H1 (cell line): ENCODE measurements around the gene CAPZA2. TPM values are rescaled to one million over a fixed set of nuclear protein-coding genes. Genes with fewer than 3 reads are reported as not detected.

Source experiments
- CTCF ChIA-PET: fragments of 300-600 bp; sonication (Branson Sonifier 250); formaldehyde crosslinking; loops from one replicate; lab custom pipeline; 2021; ENCODE audit not compliant: partially characterized antibody; lab: Charles Lee
- POLR2A ChIA-PET: fragments of 300-600 bp; sonication (Branson Sonifier 250); formaldehyde crosslinking; loops from one replicate; lab custom pipeline; 2021; ENCODE audit warnings: inconsistent platforms; ENCODE audit not compliant: partially characterized antibody; lab: Charles Lee
- DNase-seq, 2 experiments: peaks; one replicate each; pipeline versions ENCODE4 v3.0.0 to v3.0.0-alpha.2; 2010 to 2022; ENCODE audit warnings: low spot score in 2 of 2, low read depth in 1 of 2, mixed read lengths in 1 of 2
- FAIRE-seq: peaks from 2 replicates; lab custom pipeline; 2011; peaks lifted over from hg19 to GRCh38; lab: Jason Lieb, UNC
- H2AFZ ChIP-seq: 2 replicates; pipeline ENCODE4 v1.8.1; 2012; ENCODE audit warnings: low read length, inconsistent platforms
- H2AK5ac ChIP-seq: 2 replicates; pipeline ENCODE4 v1.6.1; 2013; ENCODE audit warnings: low read depth, low read length
- H2BK120ac ChIP-seq: replicated peaks from 2 replicates; pipeline ENCODE3; 2013; ENCODE audit warnings: low read depth, low read length, inconsistent platforms
- H2BK12ac ChIP-seq: 2 replicates; pipeline ENCODE4 v1.6.1; 2013; ENCODE audit warnings: low read depth, low read length
- H2BK15ac ChIP-seq: 2 replicates; pipeline ENCODE4 v1.6.1; 2013; ENCODE audit warnings: low read length
- H2BK20ac ChIP-seq: 2 replicates; pipeline ENCODE4 v1.6.1; 2013; ENCODE audit warnings: low read length
- H2BK5ac ChIP-seq: 2 replicates; pipeline ENCODE4 v1.6.1; 2013; ENCODE audit warnings: low read depth, low read length
- H3K14ac ChIP-seq: 2 replicates; pipeline ENCODE4 v1.6.1; 2013; ENCODE audit warnings: inconsistent platforms; ENCODE audit not compliant: insufficient read length
- H3K18ac ChIP-seq: 2 replicates; pipeline ENCODE4 v1.6.1; 2013; ENCODE audit warnings: low read length; ENCODE audit errors: extremely low read depth
- H3K23ac ChIP-seq: 2 replicates; pipeline ENCODE4 v1.6.1; 2013; ENCODE audit warnings: inconsistent platforms; ENCODE audit not compliant: insufficient read length
- H3K23me2 ChIP-seq: 2 replicates; pipeline ENCODE4 v1.6.1; 2013; ENCODE audit warnings: low read depth, low read length
- H3K27ac ChIP-seq: 2 replicates; pipeline ENCODE4 v1.6.1; 2011; ENCODE audit warnings: low read depth, low read length, inconsistent platforms
- H3K27me3 ChIP-seq, 4 experiments: replicated peaks in 1 of 4; 1 replicate in 1 of 4; 2 replicates in 3 of 4; pipeline versions ENCODE4 v1.6.1 to v1.8.1; 2011 to 2013; ENCODE audit warnings: low read length in 3 of 4, mild to moderate bottlenecking in 3 of 4, inconsistent platforms in 2 of 4, mixed read lengths in 2 of 4, moderate library complexity in 1 of 4; ENCODE audit not compliant: control insufficient read depth in 3 of 4, insufficient read depth in 3 of 4; ENCODE audit errors: extremely low read depth in 1 of 4
- H3K36me3 ChIP-seq, 4 experiments: 2 replicates each; pipeline versions ENCODE4 v1.6.1 to v1.8.1; 2011 to 2013; ENCODE audit warnings: mild to moderate bottlenecking in 4 of 4, low read length in 3 of 4, moderate library complexity in 2 of 4, control low read depth in 1 of 4, inconsistent platforms in 1 of 4; ENCODE audit not compliant: insufficient read depth in 4 of 4, control insufficient read depth in 2 of 4
- H3K4ac ChIP-seq: replicated peaks from 2 replicates; pipeline ENCODE3; 2013; ENCODE audit warnings: low read length, low read depth, mixed read lengths, inconsistent platforms; ENCODE audit not compliant: insufficient read length
- H3K4me1 ChIP-seq, 4 experiments: replicated peaks in 1 of 4; 1 replicate in 1 of 4; 2 replicates in 3 of 4; pipeline versions ENCODE4 v1.6.1 to v1.8.1; 2011 to 2013; ENCODE audit warnings: low read length in 3 of 4, inconsistent platforms in 2 of 4, mixed read lengths in 1 of 4; ENCODE audit not compliant: insufficient read depth in 4 of 4, control insufficient read depth in 3 of 4
- H3K4me2 ChIP-seq, 2 experiments: 2 replicates each; pipeline versions ENCODE4 v1.6.1 to v1.8.1; 2011 to 2013; ENCODE audit warnings: low read depth in 2 of 2, low read length in 2 of 2, control low read depth in 1 of 2, inconsistent platforms in 1 of 2, mild to moderate bottlenecking in 1 of 2; ENCODE audit not compliant: insufficient read depth in 1 of 2
- H3K4me3 ChIP-seq, 4 experiments: fragments of 200-600, 300-600 bp in 1 of 4; sonication (generic), shearing (Covaris generic), sonication (Bioruptor Twin) in 1 of 4; 2 replicates each; pipeline versions ENCODE4 v1.5.1 to v1.8.1; 2011 to 2016; ENCODE audit warnings: low read length in 4 of 4, low read depth in 3 of 4, control low read depth in 2 of 4, inconsistent platforms in 2 of 4, mild to moderate bottlenecking in 2 of 4, mixed read lengths in 1 of 4, moderate library complexity in 1 of 4; ENCODE audit not compliant: insufficient read depth in 2 of 4; ENCODE audit errors: extremely low read depth in 1 of 4
- H3K56ac ChIP-seq: replicated peaks from 2 replicates; pipeline ENCODE3; 2013; ENCODE audit warnings: low read depth, mild to moderate bottlenecking, mixed read lengths, low read length, inconsistent platforms; ENCODE audit not compliant: insufficient read length
- H3K79me1 ChIP-seq: 2 replicates; pipeline ENCODE4 v1.6.1; 2013; ENCODE audit warnings: low read depth, low read length, control low read depth
- H3K79me2 ChIP-seq, 2 experiments: 2 replicates each; pipeline versions ENCODE4 v1.6.1 to v1.8.1; 2012 to 2013; ENCODE audit warnings: low read length in 2 of 2, mild to moderate bottlenecking in 2 of 2, inconsistent platforms in 1 of 2; ENCODE audit not compliant: insufficient read depth in 2 of 2, control insufficient read depth in 1 of 2
- H3K9ac ChIP-seq, 4 experiments: replicated peaks in 1 of 4; 1 replicate in 1 of 4; 2 replicates in 3 of 4; pipeline versions ENCODE4 v1.6.1 to v1.8.1; 2011 to 2013; ENCODE audit warnings: low read depth in 3 of 4, low read length in 3 of 4, control low read depth in 2 of 4, mild to moderate bottlenecking in 2 of 4, moderate library complexity in 2 of 4, inconsistent platforms in 1 of 4; ENCODE audit errors: extremely low read depth in 1 of 4
- H3K9me3 ChIP-seq, 2 experiments: 2 replicates each; pipeline versions ENCODE4 v1.6.1 to v1.8.1; 2012 to 2013; ENCODE audit warnings: mild to moderate bottlenecking in 2 of 2, moderate library complexity in 2 of 2, control low read depth in 1 of 2, inconsistent platforms in 1 of 2, low read depth in 1 of 2, low read length in 1 of 2, mixed read lengths in 1 of 2; ENCODE audit not compliant: insufficient read depth in 2 of 2
- H4K20me1 ChIP-seq, 2 experiments: replicated peaks in 1 of 2; 2 replicates each; pipeline versions ENCODE3 to v1.8.1; 2011 to 2013; ENCODE audit warnings: inconsistent platforms in 2 of 2, low read length in 2 of 2, mild to moderate bottlenecking in 1 of 2; ENCODE audit not compliant: insufficient read depth in 2 of 2, control insufficient read depth in 1 of 2
- H4K5ac ChIP-seq: 2 replicates; pipeline ENCODE4 v1.6.1; 2013; ENCODE audit warnings: low read length, low read depth, mixed read lengths, inconsistent platforms; ENCODE audit not compliant: insufficient read length
- H4K8ac ChIP-seq: 2 replicates; pipeline ENCODE4 v1.8.0; 2013; ENCODE audit warnings: mild to moderate bottlenecking, moderate library complexity, low read length, inconsistent platforms; ENCODE audit not compliant: insufficient read depth; ENCODE audit errors: extremely low read depth
- H4K91ac ChIP-seq: replicated peaks from 2 replicates; pipeline ENCODE3; 2013; ENCODE audit warnings: low read length, mixed read lengths, inconsistent platforms; ENCODE audit not compliant: insufficient read length
- CTBP2 ChIP-seq: IDR thresholded peaks from 2 replicates; pipeline ENCODE4 v1.7.0; 2011; ENCODE audit warnings: borderline replicate concordance, mild to moderate bottlenecking, moderate library complexity, mixed read lengths, low read length; ENCODE audit not compliant: insufficient read depth, insufficient read length
- JUND ChIP-seq: IDR thresholded peaks from 2 replicates; pipeline ENCODE4 v1.6.1; 2011; ENCODE audit warnings: mild to moderate bottlenecking, improper control_type of control experiment, low read length
- SIN3A ChIP-seq, 2 experiments: IDR thresholded peaks in 1 of 2; conservative IDR thresholded peaks in 1 of 2; 2 replicates each; pipeline ENCODE4 v1.6.1; 2011 to 2012; ENCODE audit warnings: low read length in 2 of 2, improper control_type of control experiment in 1 of 2, low read depth in 1 of 2, mild to moderate bottlenecking in 1 of 2
- SP4 ChIP-seq: IDR thresholded peaks from 2 replicates; pipeline ENCODE4 v1.6.1; 2012; ENCODE audit warnings: low read length, inconsistent platforms
- ZNF274 ChIP-seq: IDR thresholded peaks from 2 replicates; pipeline ENCODE4 v1.7.0; 2012; ENCODE audit warnings: low read length, borderline replicate concordance; ENCODE audit errors: extremely low read depth
- WGBS, 2 experiments: shearing (Covaris generic) in 1 of 2; methylation state at CpG; one replicate each; pipeline versions ENCODE4 v1.1.6 to v1.1.7; 2013 to 2015; ENCODE audit warnings: low lambda C conversion rate in 2 of 2, mixed read lengths in 2 of 2, inconsistent platforms in 1 of 2, low coverage in 1 of 2, missing lambda C conversion rate in 1 of 2; ENCODE audit not compliant: insufficient replicate concordance in 2 of 2, insufficient coverage in 1 of 2, insufficient read length in 1 of 2; ENCODE audit errors: extremely low coverage in 1 of 2, missing lambda C conversion rate in 1 of 2; 5-methylcytosine and 5-hydroxymethylcytosine counted together
- polyA plus RNA-seq, 7 experiments: library from polyadenylated mRNA; depleted of rRNA in 3 of 7; stranded (reverse) in 5 of 7; unstranded in 2 of 7; fragments of >200 nt in 5 of 7; fragments of 200-250 nt in 2 of 7; gene quantifications; 1 replicate in 5 of 7; 2 replicates in 1 of 7; 4 replicates in 1 of 7; pipeline versions ENCODE4 v1.2.1 to v1.2.3, GENCODE V29; 2011 to 2013; ENCODE audit warnings: missing spikeins in 2 of 7, mixed read lengths in 2 of 7
- total RNA-seq: library from RNA; stranded (reverse); fragmentation: NEBNext Ultra II Directional; extraction: Animal tissue kit (Norgen Biotek cat#: 25700); gene quantifications from 2 replicates; pipeline ENCODE4 v1.2.1, GENCODE V29; 2021

CAPZA2 gene
- total and polyA plus RNA-seq, 2 of the 8 experiments (the other 6 are each of a cell fraction or from before 2014, with no cell fraction given) = 33.2 to 145 TPM

DNA sequence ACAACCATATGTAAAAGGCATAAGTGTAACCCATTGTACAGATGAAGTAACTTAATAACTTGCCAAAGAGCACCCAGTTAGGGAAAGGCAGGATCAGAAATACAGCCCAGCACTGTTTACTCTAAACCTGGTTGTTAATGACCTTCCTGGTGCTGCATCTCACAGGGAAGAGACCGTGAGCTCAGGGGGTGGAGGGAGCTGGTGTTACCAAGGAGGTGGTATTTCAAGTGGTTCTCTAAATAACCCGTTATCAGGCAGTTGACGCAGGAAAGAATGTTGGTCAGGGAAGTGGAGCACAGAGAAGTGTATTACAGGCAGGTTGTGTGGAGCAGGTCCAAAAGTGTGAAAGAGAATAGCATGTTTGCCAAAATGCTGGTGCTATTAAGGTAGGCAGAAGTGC is 86.5 kb downstream of the CAPZA2 start:
- Histone ChIP-seq H4K91ac (no peak overlapping the region), H4K20me1 (no peaks in the 10 kb centered on the region), H3K79me2 (no peaks in the 10 kb centered on the region), H3K9ac (no peak overlapping the region), H3K23ac (no peak overlapping the region), H3K27ac (no peak overlapping the region), H2BK15ac (no peak overlapping the region), H4K5ac (no peak overlapping the region), H2BK120ac (no peak overlapping the region), H3K56ac (no peak overlapping the region), H3K23me2 (peaks cover 3% of the 10 kb centered on the region), H3K9me3 (no peaks in the 10 kb centered on the region), H3K36me3 (no peaks in the 10 kb centered on the region), H2AK5ac (no peak overlapping the region), H2BK12ac (no peak overlapping the region), H3K14ac (no peak overlapping the region), H2BK20ac (no peak overlapping the region), H3K27me3 (no peaks in the 10 kb centered on the region), H4K8ac (no peak overlapping the region), H3K4me2 (no peak overlapping the region), H3K18ac (no peak overlapping the region), H2AFZ (no peak overlapping the region), H3K4me1 (peaks cover 0 to 3% (median 1%) of the 10 kb centered on the region in 4 experiments; a peak in 3 of 7 replicates), H3K79me1 (no peaks in the 10 kb centered on the region), H2BK5ac (no peak overlapping the region), H3K4me3 (no peak overlapping the region), H3K4ac (no peak overlapping the region)
- FAIRE-seq (no peak), DNase-seq (no peak)
- TF ChIP-seq SP4 (no peak), JUND (no peak), CTBP2 (no peak), SIN3A (conservative IDR thresholded peaks at IDR 0.05 in 1 of 2, IDR thresholded peaks at IDR 0.05 in 1 of 2; ENCODE audit: low read depth in 1 of 2, low read length in 2 of 2) (no peak), ZNF274 (no peak)
- WGBS, 2 experiments = 74% methylated on average over 3 of the region's 3 CpGs; no CpG with 5 or more reads in 1 of the 2 experiments
- ChIA-PET POLR2A (no interaction called here), CTCF (interaction anchor here (1.0 kb wide), 1 partner anchor 76 kb away, joined by 3 read pairs; no protein-coding TSS in a partner anchor)
